ENCODE measurements around the gene CPLANE2. TPM values are rescaled to one million over a fixed set of nuclear protein-coding genes. Genes with fewer than 3 reads are reported as not detected.

CPLANE2 gene
- total RNA-seq, 1 experiment from 2014 or later, result 6.3 TPM

- H3K4me2 ChIP-seq (ENCODE audit: insufficient read depth, insufficient read length, low read length), result no peak overlapping the region
Observed at GRCh38 chr1:16186655-16187235, 50.2 kb downstream of the CPLANE2 start.

More at GRCh38 chr1:16186655-16187235, 50.2 kb downstream of the CPLANE2 start:
- TF ChIP-seq CTCF (conservative IDR thresholded peaks at IDR 0.05), result no peak
- H3K4me3 Mint-ChIP-seq, result no peak overlapping the region
- Histone ChIP-seq H4K5ac (ENCODE audit: insufficient read length, low read depth, low read length) (no peak overlapping the region), H3K79me1 (ENCODE audit: insufficient read depth, low read depth, low read length, poor library complexity, severe bottlenecking) (no peaks in the 10 kb centered on the region), H3K56ac (ENCODE audit: insufficient read length, low read depth, low read length) (no peak overlapping the region), H2BK20ac (ENCODE audit: low read depth, low read length, poor library complexity, severe bottlenecking) (no peak overlapping the region), H3K27ac (ENCODE audit: insufficient read length, low read depth, low read length) (no peak overlapping the region), H3K18ac (ENCODE audit: insufficient read length, low read depth, low read length) (no peak overlapping the region), H3K14ac (ENCODE audit: insufficient read depth, low read length) (no peak overlapping the region; the same call in 1 of the 2 replicates), H3K4ac (ENCODE audit: low read depth, low read length) (no peak overlapping the region), H3K9me3 (ENCODE audit: control insufficient read depth, low read depth, low read length) (no peaks in the 10 kb centered on the region), H2AK5ac (ENCODE audit: insufficient read length, low read length) (no peak overlapping the region), H3T11ph (ENCODE audit: low read length) (no peak overlapping the region), H3K23me2 (ENCODE audit: insufficient read length, low read depth, low read length, poor library complexity, severe bottlenecking) (no peaks in the 10 kb centered on the region), H2BK5ac (ENCODE audit: insufficient read length, low read length) (no peak overlapping the region), H2BK120ac (ENCODE audit: low read depth, low read length, poor library complexity, severe bottlenecking) (no peak overlapping the region), H4K8ac (replicated peaks; ENCODE audit: insufficient read length, low read depth, low read length) (no peak overlapping the region), H3K27me3 (ENCODE audit: insufficient read depth, low read length) (no peaks in the 10 kb centered on the region), H2AFZ (ENCODE audit: low read length) (no peak overlapping the region), H3K4me1 (ENCODE audit: insufficient read depth, low read length) (no peaks in the 10 kb centered on the region), H4K20me1 (ENCODE audit: control insufficient read depth, insufficient read depth, insufficient read length) (no peaks in the 10 kb centered on the region), H3K9ac (ENCODE audit: extremely low read depth, insufficient read length, low read length) (no peak overlapping the region), H2BK15ac (ENCODE audit: low read depth, low read length) (no peak overlapping the region), H3K23ac (ENCODE audit: insufficient read length, low read depth, low read length) (no peak overlapping the region), H4K91ac (ENCODE audit: insufficient read length, low read depth, low read length) (no peak overlapping the region), H2BK12ac (ENCODE audit: insufficient read length, low read depth, low read length) (no peak overlapping the region), H3K79me2 (ENCODE audit: insufficient read depth, low read length) (no peaks in the 10 kb centered on the region)
- H3K36me3 Mint-ChIP-seq (ENCODE audit: insufficient read depth in 1 of 3, low read depth in 3 of 3), result no peaks in the 10 kb centered on the region
- no peak overlapping the region for H3K27ac Mint-ChIP-seq
- peaks cover 8 to 11% of the 10 kb centered on the region in 2 experiments for H3K4me1 Mint-ChIP-seq
- no peaks in the 10 kb centered on the region for H3K9me3 Mint-ChIP-seq
- no CpG with 5 or more reads among the region's 9 CpGs for WGBS (ENCODE audit: extremely low coverage, insufficient read length, low lambda C conversion rate)
- no peak for DNase-seq
- H3K27me3 Mint-ChIP-seq (ENCODE audit: low read depth), result peaks cover 12% of the 10 kb centered on the region

Data from H9 (cell line).